Frontal cortex (tissue), 4 donors: Measurements from ENCODE around the gene SMKR1. TPM values are rescaled to one million over a fixed set of nuclear protein-coding genes. Genes with fewer than 3 reads are reported as not detected.
"Not testable (repeated sequence)": the region's sequence is repeated elsewhere in the genome, so short reads cannot be mapped to it uniquely, and the experiment has no call there.

ENCODE experiments used
- DNase-seq, 2 donors: peaks; one replicate each; pipeline ENCODE4 v3.0.0; 2012; ENCODE audit warnings: low spot score in 2 of 2
- FAIRE-seq: peaks from 2 replicates; lab custom pipeline; 2012; peaks lifted over from hg19 to GRCh38; lab: Jason Lieb, UNC
- total RNA-seq: library from RNA; depleted of rRNA; stranded (reverse); fragments of >200 nt; gene quantifications from one replicate; pipeline ENCODE4 v1.2.3, GENCODE V29; 2014
- donor health status: control.
- donor health status: control.
- donor health status: control.

Gene SMKR1
- total RNA-seq, 1 donor from 2014 or later: 3.7 TPM

- FAIRE-seq (no peak), DNase-seq (no peak)
Observed at GRCh38 chr7:129480674-129481363, 21.5 kb upstream of the SMKR1 start.

- FAIRE-seq, DNase-seq: not testable (repeated sequence)
Observed at GRCh38 chr7:129481376-129481775, 21.0 kb upstream of the SMKR1 start.

GRCh38 chr7:129482781-129483180 is 19.6 kb upstream of the SMKR1 start:
- no peak for DNase-seq
- no peak for FAIRE-seq

GRCh38 chr7:129489491-129489890 is 12.8 kb upstream of the SMKR1 start:
- no peak for FAIRE-seq
- no peak for DNase-seq

GRCh38 chr7:129492391-129492790 is 9.9 kb upstream of the SMKR1 start:
- no peak for DNase-seq
- no peak for FAIRE-seq

- DNase-seq (no peak), FAIRE-seq (no peak)
Observed at GRCh38 chr7:129493555-129493954, 8.8 kb upstream of the SMKR1 start.

- DNase-seq (no peak), FAIRE-seq (no peak)
Observed at GRCh38 chr7:129494041-129494440, 8.3 kb upstream of the SMKR1 start.

GRCh38 chr7:129495987-129496386 is 6.3 kb upstream of the SMKR1 start:
- FAIRE-seq (no peak), DNase-seq (no peak)

GRCh38 chr7:129496653-129497052 is 5.7 kb upstream of the SMKR1 start:
- FAIRE-seq: no peak
- DNase-seq: no peak

GRCh38 chr7:129497156-129497555 is 5.2 kb upstream of the SMKR1 start:
- FAIRE-seq: no peak
- no peak for DNase-seq

- FAIRE-seq (no peak), DNase-seq (no peak)
Observed at GRCh38 chr7:129498021-129498420, 4.3 kb upstream of the SMKR1 start.

- no peak for DNase-seq
- FAIRE-seq: no peak
Observed at GRCh38 chr7:129499999-129500398, 2.3 kb upstream of the SMKR1 start.

GRCh38 chr7:129502708-129503685 is 666 bp downstream of the SMKR1 start:
- FAIRE-seq (no peak), DNase-seq (peak in 1 of 2 donors; percentile 24)

GRCh38 chr7:129503725-129504124 is 1.4 kb downstream of the SMKR1 start:
- FAIRE-seq (no peak), DNase-seq (no peak)

GRCh38 chr7:129512192-129512591 is 9.9 kb downstream of the SMKR1 start:
- FAIRE-seq: no peak
- no peak for DNase-seq

GRCh38 chr7:129513546-129513945 is 11.2 kb downstream of the SMKR1 start:
- DNase-seq: no peak
- FAIRE-seq: no peak

GRCh38 chr7:129514683-129515082 is 12.4 kb downstream of the SMKR1 start:
- FAIRE-seq (no peak), DNase-seq (no peak)

GRCh38 chr7:129515381-129515780 is 13.1 kb downstream of the SMKR1 start:
- no peak for FAIRE-seq
- DNase-seq: no peak

GRCh38 chr7:129517931-129518330 is 15.6 kb downstream of the SMKR1 start:
- FAIRE-seq: no peak
- DNase-seq: no peak

- no peak for DNase-seq
- no peak for FAIRE-seq
Observed at GRCh38 chr7:129519464-129519863, 17.1 kb downstream of the SMKR1 start.
